HG03196 (cell line): ENCODE measurements around the gene SHISA3.

Experiments used
- ATAC-seq: cut with Tn5 transposase; IDR thresholded peaks from one replicate; pipeline ENCODE4 v1.9.1; 2021; ENCODE audit not compliant: unreplicated experiment

The SHISA3 gene

GRCh38 chr4:42442601-42443000 lies 45.3 kb downstream of the SHISA3 start:
- ATAC-seq, result no peak

DNA sequence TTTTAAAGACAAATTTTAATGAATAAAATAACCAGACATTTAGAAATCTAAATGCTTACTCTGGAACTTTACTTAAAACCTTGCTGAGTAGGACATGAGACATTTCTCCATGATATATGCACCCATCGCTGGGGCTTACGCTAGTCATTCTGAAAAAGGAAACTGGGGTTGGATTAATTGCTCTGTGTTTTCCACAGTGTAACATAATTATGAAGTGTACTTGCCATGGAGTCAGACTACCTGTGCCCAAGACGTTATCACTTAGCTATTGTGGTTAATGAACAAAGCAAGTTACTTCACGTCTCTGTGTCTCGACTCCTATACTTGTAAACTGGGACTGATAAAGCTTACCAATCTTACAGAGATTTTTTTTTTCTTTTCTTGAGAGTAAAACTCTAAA lies 47.8 kb downstream of the SHISA3 start:
- no peak for ATAC-seq

- no peak for ATAC-seq
Observed at GRCh38 chr4:42446823-42447222, 49.5 kb downstream of the SHISA3 start.
